Stomach smooth muscle (tissue), 2 donors: ENCODE data around the gene XRCC3.
A peak's percentile ranks its signal among the peaks of the same experiment; 100 is the strongest.

Source experiments
- H3K27ac ChIP-seq: one replicate; pipeline ENCODE4 v1.7.0; 2013; ENCODE audit warnings: mild to moderate bottlenecking, low read length, inconsistent platforms
- H3K27me3 ChIP-seq, 2 donors: one replicate each; pipeline ENCODE4 v1.7.0; 2013; ENCODE audit warnings: low read length in 2 of 2; ENCODE audit not compliant: insufficient read depth in 2 of 2, control insufficient read depth in 1 of 2
- H3K36me3 ChIP-seq, 2 donors: one replicate each; pipeline ENCODE4 v1.7.0; 2013; ENCODE audit warnings: low read length in 2 of 2; ENCODE audit not compliant: control insufficient read depth in 2 of 2, insufficient read depth in 2 of 2
- H3K4me1 ChIP-seq: one replicate; pipeline ENCODE4 v1.7.0; 2013; ENCODE audit warnings: low read length; ENCODE audit not compliant: control insufficient read depth, insufficient read depth
- H3K4me3 ChIP-seq, 2 donors: one replicate each; pipeline ENCODE4 v1.7.0; 2013; ENCODE audit warnings: low read length in 2 of 2
- H3K9ac ChIP-seq, 2 donors: one replicate each; pipeline ENCODE4 v1.7.0; 2013; ENCODE audit warnings: low read length in 2 of 2, mild to moderate bottlenecking in 1 of 2
- H3K9me3 ChIP-seq, 2 donors: one replicate each; pipeline ENCODE4 v1.7.0; 2013; ENCODE audit warnings: low read length in 2 of 2; ENCODE audit not compliant: control insufficient read depth in 2 of 2
- donor health status: healthy.
- donor health status: Pancreatic carcinoma.

The XRCC3 gene

DNA sequence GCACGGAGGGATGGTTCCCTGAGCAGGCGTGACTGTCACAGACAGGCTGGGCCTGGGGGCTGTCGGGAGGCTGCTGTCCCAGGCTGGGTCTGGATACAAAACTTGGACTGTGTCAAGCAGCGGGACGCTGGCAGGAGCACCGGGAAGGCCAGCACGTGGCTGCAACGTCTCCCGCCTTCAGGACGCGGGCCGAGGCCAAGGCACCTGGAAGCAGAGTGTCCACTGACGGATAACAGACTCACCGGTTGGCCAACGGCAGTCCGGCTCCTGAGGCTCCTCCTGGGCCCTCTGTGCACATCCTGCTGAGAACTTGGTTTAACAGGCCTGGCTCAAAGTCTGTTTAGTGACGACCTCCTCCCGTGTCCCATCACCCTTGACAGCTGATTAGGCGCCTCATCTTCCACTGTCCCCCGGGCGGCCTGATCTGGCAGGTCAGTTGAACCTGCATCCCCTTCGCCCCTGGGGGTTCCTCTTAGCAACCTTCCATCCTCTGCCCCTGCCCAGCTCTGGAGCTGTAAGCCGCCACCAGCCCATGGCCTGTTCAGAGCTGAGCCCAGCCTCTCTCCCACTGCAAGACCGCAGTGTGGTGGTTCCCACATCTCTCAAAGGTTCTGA lies 2.5 kb downstream of the XRCC3 start:
- Histone ChIP-seq H3K27ac (no peak overlapping the region), H3K9me3 (no peaks in the 10 kb centered on the region), H3K4me1 (peaks cover 44% of the 10 kb centered on the region), H3K4me3 (no peak overlapping the region), H3K9ac (no peak overlapping the region), H3K27me3 (no peaks in the 10 kb centered on the region), H3K36me3 (peaks cover 0 to 4% of the 10 kb centered on the region in 2 donors)

DNA sequence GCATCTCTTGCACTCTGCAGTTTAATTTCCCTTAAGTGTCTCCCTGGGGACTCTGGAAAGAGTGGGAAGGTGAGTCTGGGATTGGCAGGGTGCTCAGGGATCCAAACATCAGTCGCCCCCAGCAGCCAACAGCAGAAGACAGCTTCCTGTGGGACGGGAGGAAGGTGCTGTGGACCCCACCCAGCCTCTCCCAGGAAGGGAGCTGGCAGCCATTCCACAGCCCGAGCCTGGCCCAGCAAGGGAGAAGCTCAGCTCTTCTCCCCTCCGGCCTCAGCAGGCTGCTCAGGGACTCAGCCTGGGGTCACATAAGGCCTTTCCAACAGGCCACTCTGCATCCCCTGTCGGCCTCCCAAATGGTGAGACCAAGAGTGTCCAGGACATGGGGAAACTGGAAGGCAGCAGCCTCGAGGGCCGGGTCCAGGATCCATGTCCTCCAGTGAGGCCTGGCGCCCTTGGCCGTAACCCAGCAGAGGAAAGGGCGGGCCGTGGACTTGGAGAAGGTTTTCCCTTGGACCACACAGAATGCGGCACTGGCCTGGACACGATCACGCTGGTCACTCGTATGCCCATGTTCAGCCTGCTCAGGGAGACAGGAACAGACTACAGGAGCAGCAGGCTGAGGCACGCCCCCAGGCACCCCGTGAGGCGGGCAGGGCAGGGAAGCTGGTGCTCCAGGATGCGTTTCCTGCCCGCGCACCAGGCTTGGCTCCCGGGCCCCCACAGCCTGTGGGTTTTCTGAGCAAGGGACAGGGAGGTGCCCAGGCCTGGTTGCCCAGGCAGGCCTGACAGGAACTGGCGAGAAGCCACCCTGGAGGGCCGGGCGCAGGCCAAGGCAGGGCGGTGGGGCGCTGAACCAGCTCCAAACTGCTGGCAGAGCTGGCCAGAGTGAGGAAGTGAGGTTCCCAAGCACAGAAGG lies 3.5 kb downstream of the XRCC3 start:
- no peaks in the 10 kb centered on the region for H3K9me3 ChIP-seq
- peak overlapping the region; percentile 6 for H3K27ac ChIP-seq
- peaks cover 37% of the 10 kb centered on the region for H3K4me1 ChIP-seq
- H3K27me3 ChIP-seq, result no peaks in the 10 kb centered on the region
- H3K36me3 ChIP-seq, result peaks cover 0 to 7% of the 10 kb centered on the region in 2 donors
- no peak overlapping the region for H3K9ac ChIP-seq
- H3K4me3 ChIP-seq, result no peak overlapping the region

DNA sequence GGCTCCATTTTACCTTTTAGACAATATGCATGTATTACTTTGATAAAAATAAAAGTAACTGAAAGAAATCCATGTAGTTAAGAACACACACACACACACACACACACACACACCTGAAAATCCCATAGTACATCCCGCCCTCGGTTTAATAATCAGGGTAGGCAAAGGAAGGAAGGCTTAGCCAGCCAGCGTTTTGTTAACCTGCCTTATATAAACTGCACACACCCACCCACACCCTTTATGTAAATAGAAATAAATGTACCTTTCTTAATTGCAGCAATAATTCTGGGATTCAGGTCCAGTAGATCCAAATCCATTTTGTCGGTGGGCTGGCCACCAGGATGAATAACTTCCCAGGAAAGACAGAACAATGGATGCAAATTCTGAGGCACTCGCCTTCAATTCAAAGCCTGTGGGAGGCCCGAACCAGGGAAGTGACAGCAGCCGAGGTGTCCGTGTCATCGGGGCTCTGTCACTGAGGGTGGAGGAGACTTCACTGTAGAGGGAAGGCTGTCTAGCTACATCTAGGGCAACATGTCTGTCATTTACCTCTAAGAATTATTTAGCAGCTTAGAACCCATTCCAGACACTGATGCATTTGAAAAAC lies 4.4 kb downstream of the XRCC3 start:
- Histone ChIP-seq H3K27me3 (no peaks in the 10 kb centered on the region), H3K9ac (no peak overlapping the region), H3K4me1 (peaks cover 35% of the 10 kb centered on the region), H3K9me3 (no peaks in the 10 kb centered on the region), H3K4me3 (no peak overlapping the region), H3K27ac (no peak overlapping the region), H3K36me3 (peaks cover 0 to 9% of the 10 kb centered on the region in 2 donors)

DNA sequence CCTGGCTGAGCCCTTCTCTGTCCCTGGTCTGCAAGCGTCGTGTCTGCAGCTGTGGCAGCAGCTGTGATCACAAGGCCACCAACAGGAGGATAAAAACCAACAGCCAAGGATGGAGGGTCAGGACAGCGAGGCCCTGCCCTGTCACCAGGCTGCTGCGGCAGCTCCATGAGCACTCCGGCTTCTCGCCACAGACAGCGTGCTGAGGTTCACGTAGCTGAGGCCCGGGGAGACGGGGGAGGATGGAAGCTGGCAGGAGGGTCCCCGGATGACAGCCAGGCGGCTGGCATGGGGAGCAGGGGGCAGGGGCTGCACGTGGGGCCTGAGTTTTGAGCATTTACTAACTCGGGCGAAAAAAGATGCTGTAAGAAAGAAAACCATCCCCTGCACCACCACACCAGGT lies 5.4 kb downstream of the XRCC3 start:
- peaks cover 30% of the 10 kb centered on the region for H3K4me1 ChIP-seq
- H3K9ac ChIP-seq, result no peak overlapping the region

DNA sequence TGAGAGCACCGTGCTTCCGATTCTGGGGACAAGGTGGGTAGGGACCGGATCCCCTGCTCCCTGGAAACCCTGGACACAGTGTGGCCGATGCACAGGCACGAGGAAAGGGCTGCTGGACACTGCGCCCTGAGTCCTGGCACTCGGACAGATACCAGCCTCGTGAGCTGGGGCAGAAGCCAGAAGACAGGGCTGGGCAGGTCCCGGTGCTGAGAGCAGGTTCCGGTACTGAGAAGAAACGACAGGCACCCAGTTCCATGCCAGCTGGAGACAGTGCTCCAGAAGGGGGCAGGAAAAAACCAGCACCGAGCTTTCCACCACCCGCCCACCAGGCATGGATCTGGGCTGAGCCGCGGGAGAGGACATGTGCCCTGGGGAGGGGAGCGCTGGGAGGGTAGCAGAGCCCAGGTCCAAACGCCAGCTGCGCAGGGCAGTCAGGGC lies 6.5 kb downstream of the XRCC3 start:
- H3K9ac ChIP-seq, result no peak overlapping the region
- H3K4me3 ChIP-seq, result peak overlapping the region in 1 of 2 donors; percentile 47
- H3K27ac ChIP-seq, result no peak overlapping the region
- H3K4me1 ChIP-seq, result peaks cover 27% of the 10 kb centered on the region
- H3K9me3 ChIP-seq, result no peaks in the 10 kb centered on the region
- H3K36me3 ChIP-seq, result peaks cover 4 to 12% of the 10 kb centered on the region in 2 donors
- no peaks in the 10 kb centered on the region for H3K27me3 ChIP-seq

More for the DNA sequence above, 5.4 kb downstream of the XRCC3 start:
- no peak overlapping the region for H3K4me3 ChIP-seq
- H3K27ac ChIP-seq, result no peak overlapping the region
- no peaks in the 10 kb centered on the region for H3K9me3 ChIP-seq
- no peaks in the 10 kb centered on the region for H3K27me3 ChIP-seq
- peaks cover 0 to 9% of the 10 kb centered on the region in 2 donors for H3K36me3 ChIP-seq

DNA sequence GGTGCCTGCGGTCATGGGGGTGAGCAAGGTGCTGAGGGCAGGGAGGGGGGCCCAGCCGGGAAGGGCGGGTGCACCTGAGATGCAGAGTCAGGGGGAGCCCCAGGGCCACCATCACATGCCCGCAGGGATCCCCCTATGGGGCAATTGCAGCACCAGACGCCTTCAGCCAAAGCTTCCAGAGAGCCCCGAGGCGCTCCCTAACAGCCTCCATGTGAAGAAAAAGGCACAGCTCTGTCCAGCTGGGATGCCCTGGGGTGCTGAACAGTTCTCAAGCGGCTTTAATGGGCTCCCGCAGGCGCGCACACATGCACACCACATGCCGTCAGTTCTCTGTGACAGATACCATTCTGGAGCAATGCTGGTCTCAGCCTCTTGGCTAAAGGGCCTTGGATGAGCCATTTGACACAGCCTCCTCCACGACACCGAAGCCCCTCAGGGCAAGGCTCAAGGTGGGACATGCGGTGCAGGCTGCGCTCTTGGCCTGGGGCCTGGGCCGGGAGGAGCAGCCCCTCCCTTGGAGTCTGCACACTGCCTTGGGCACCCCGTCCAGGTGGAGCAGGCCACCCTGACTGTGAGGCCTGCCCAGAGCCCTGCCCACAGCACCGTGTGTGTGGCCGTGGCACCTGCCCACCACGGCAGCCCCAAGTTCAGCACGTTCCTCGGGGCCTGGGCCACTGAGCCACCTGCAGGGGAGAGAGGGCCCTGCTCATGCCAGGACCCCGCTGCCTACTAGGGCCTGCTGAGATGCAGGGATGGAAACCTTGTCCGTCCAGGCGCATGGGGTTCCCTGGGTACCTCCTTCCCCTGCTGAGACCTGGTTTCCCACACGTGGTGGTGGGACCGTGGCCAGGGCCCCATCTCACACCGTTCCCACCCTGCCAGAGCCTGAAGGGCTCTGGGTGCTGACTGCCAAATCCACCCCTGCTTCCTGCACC lies 7.7 kb downstream of the XRCC3 start:
- peaks cover 11 to 22% of the 10 kb centered on the region in 2 donors for H3K36me3 ChIP-seq
- no peak overlapping the region for H3K4me3 ChIP-seq
- peaks cover 27% of the 10 kb centered on the region for H3K4me1 ChIP-seq
- H3K9me3 ChIP-seq, result no peaks in the 10 kb centered on the region
- no peak overlapping the region for H3K9ac ChIP-seq
- no peaks in the 10 kb centered on the region for H3K27me3 ChIP-seq
- no peak overlapping the region for H3K27ac ChIP-seq

DNA sequence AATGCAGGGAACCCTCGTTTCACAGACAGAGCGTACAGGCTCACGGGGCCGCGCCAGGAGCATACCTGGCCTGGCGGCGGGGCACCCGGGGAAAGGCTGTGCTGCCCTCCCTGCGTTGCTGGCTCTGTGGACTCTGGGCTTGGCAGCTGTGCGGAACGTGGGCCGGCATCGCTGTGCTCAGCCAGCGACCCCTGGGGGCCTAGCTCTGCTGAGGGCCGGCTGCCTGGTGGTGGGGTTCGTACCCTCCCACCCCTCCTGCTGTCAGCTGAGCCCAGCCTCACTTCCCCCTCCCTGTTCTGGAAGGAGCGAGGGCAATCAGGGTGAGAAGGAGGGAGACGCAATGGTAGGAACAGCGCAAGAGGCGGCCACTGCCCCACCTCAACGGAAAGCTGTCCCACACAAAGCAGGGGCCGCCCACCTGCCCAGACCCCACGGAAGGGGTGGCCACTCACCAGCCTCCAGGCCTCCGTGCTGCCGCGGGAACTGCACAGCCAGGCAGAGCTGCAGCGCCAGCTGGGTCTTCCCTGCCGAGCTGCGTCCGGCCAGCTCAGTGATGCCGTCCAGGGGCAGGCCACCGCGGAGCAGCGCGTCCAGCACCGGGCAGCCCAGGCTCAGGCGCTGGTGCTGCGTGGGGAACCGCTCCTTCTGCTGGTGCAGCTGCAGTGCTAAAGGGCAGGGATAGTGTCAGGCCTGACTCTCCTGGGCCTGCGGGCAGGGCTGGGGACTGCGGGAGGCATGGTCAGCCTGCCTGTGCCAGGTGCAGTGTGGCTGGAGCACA lies 8.5 kb downstream of the XRCC3 start:
- Histone ChIP-seq H3K36me3 (peaks cover 19 to 29% of the 10 kb centered on the region in 2 donors), H3K4me1 (peaks cover 20% of the 10 kb centered on the region), H3K4me3 (no peak overlapping the region), H3K27me3 (no peaks in the 10 kb centered on the region), H3K9ac (no peak overlapping the region), H3K9me3 (no peaks in the 10 kb centered on the region), H3K27ac (no peak overlapping the region)

DNA sequence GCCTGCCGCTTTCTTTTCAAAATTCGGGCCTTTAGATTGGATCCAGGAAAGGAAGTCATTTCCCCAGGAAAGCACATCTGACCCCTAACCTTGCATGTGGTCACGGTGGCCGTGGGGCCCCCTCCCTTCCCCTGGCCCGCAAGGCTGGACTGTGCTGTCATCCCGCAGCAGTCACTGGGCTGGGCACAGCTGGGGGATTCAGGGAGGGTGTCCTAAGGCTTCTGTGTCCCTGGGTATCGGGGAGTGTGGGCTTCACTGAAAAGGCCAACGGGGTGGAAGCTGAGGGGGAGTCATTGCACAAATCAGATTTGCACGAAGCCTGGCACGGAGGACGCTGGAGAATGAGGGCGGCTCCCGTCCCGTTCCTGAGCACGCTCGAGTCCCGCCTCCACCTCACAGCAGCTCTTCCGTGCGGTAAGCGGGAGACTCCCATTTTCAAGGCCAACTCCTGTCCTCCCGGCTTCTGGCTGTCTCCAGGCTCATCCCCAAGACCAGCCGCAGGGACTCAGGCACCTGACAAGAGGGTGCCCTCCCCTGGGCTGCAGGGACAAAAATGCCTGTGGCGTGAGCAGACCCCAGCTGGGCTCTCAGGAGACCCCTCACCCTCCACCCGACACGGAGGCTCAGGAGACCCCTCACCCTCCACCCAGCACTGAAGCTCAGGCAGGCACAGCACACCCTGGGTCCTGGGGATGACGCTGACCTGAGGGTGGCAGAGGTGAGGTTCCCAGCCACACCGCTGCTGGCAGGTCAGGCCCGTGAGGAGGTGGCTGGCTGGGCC lies 9.6 kb downstream of the XRCC3 start:
- peaks cover 18% of the 10 kb centered on the region for H3K4me1 ChIP-seq
- no peak overlapping the region for H3K27ac ChIP-seq
- no peak overlapping the region for H3K9ac ChIP-seq
- H3K36me3 ChIP-seq, result peaks cover 19 to 31% of the 10 kb centered on the region in 2 donors
- H3K4me3 ChIP-seq, result no peak overlapping the region
- no peaks in the 10 kb centered on the region for H3K9me3 ChIP-seq
- H3K27me3 ChIP-seq, result no peaks in the 10 kb centered on the region

DNA sequence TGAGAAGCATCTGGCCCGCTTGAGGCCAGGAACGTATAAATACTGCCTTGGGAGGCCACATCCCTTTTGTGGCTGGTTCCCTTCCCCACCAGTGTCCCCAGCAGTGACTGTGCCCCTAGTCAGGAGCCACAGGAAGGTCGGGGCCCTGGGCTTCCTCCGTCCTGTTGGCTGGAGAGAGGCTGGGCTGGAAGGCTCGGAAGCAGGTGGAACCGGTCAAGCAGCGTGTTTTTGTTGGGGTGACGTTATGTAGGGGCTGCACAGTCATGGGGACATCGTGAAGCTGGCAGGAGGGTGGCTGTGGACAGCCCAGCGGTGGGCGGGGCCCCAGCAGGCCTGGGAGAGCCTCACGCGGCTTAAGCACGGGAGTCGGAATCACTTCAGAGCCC lies 10.1 kb downstream of the XRCC3 start:
- Histone ChIP-seq H3K27ac (no peak overlapping the region), H3K9ac (no peak overlapping the region), H3K27me3 (no peaks in the 10 kb centered on the region), H3K4me3 (no peak overlapping the region), H3K4me1 (peaks cover 22% of the 10 kb centered on the region), H3K36me3 (peaks cover 19 to 31% of the 10 kb centered on the region in 2 donors), H3K9me3 (no peaks in the 10 kb centered on the region)
